Stimulated activated naive CD4-positive, alpha-beta T cell treated with Interleukin-2 at 50 U/mL for 16 hours (primary cell): Measurements from ENCODE around the gene JAKMIP1.
"Not testable (repeated sequence)": the region's sequence is repeated elsewhere in the genome, so short reads cannot be mapped to it uniquely, and the experiment has no call there.

Experiments
- DNase-seq: peaks from one replicate; lab custom pipeline; 2025; lab: John Stamatoyannopoulos, UW

The JAKMIP1 gene

DNA sequence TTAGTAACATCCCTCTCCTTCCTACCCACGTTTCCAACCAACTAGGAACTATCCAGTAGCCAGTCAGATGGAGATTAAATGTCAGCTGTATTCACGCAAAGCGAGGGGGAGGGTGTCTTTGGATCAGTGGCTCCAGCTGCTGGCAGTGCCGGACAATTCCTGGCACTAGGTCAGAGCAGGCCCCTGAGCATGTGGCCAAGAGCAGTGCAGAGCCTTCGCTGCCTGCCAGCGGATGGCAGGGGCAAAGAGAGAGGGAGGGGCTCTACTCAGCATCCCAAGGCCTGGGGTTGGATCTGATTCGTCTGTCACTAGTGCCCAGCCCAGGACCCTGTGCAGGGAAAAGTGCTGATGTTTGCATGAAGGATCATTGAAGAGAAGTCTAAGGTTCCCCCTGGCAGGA, 28.7 kb upstream of the JAKMIP1 start:
- DNase-seq = no peak

DNA sequence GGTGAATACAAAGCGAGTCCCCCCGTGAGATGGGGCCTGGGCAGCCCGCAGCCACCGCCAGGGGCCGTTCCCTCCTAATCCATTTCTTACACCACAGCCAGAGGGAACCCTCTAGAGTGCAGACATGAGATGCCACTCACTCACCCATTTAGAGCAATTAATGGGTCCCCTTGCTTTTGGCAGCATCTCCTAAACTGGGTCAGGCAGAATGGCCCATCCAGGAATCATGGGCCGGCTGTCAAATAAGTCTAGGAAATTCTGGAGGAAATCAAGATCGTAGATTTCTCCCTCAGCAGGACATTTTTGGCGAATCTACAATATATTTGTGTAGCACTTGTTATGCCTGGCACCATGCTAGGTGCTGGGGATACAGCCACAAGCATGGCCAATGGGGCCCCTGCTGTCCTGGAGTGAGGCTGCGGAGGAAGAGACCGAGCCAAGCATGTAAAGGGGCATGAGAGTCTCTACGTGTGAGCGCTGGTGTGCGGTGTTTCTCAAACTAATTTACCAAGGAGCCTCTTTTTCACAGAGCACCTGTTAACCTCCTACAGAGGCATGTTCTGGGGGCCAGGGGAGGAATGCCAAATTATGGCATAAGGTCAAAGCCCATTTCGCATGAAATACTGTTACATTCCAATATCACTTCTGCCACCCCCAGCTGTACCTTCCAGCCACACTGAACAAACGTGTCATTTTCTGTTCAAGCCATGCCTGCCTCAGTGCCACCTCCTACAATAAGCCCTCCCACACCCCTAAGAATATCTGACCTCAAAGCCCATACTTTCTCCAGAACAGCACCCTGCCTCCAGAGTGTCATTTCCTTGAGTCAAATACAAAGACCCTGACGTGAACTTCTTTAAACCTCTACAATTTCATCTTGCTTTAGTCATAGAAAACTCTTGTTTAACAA, 28.1 kb upstream of the JAKMIP1 start:
- DNase-seq = no peak

DNA sequence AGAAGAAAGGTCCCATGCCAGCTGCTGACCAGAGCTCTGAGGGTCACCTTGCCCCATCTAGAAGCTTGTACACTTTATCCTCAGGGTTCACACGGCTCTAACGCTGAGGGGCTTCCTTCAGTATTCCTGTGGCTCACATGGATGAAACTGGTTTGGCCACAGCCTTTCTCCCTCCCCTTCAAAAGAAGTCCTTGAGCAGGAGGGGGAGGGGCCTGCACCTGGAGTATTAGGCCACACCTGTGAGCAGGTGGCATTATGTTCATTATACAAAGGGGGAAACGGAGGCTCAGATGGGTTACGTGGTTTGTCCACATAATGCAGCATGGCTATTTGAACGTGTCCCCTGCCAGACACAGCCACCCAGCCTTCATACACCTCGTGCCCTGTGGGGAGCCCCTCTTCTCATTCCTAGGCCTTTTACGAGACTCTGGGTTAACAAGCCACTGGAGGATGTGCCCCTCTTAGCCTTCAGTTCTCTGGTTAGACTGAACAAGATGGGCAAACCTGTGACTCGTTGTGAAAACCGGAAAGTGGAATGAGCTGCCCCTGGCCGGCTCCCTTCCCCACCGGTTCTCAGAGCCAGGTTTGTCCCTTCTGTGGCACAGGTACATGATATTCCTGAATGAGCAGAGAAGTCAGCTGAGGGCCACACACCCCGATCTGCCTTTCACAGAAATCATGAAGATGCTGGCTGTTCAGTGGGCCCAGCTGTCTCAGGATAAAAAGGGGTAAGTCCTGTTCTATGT, 27.2 kb upstream of the JAKMIP1 start:
- no peak for DNase-seq

DNA sequence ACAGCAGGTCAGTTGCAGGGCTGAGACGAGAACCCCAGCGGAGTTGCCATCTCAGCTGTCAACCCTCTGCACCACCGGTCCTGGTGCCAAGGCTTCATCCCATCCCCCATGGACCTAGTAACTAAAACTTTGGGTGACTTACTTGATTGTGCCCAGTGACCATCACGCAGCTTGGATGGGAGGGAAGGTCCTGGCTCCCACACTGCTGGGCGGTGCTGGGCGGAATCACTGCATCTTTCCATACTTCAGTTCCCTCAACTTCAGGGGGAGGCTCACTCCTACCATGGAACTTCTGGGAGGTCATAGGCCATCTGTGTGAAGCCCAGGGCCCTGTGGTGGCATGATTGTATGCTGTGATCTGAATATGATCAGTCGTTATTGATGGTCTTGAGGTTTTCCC, 26.2 kb upstream of the JAKMIP1 start:
- no peak for DNase-seq

DNA sequence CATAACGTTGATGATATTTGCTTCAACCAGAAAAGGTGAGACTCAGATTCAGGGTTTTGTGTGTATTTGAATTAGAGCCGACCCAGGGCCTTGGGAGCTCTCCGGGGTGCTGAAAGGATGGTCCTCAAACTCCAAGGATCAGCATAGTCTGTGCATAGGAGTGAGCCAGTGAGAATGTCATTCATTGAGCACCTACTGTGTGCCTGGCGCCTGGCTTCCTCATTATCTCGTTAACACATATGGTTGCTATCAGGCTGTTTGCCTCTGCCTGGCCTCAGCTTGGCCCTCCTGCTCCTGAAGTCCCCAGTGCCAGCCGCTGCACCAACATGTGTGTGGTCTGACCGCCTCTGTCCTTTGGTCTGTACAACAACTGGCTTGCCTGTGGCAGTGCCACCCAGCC, 25.1 kb upstream of the JAKMIP1 start:
- no peak for DNase-seq

DNA sequence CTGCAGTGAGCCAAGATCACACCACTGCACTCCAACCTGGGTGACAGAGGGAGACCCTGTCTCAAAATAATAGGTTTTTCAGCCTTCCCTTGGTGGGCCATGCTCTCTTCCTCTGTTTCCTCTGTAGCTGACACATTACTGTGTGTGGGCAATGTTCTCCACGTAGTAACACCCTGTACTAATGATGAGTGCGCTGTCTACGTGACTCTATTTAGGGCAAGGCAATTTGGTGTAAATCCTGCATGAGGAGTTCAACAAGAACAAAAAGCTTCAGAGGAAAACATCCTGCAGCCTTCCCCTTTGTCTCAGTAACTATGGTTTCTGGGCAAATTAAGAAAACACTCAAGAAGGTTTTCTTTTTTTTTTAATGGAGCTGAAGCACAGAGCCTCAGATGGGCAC, 24.4 kb upstream of the JAKMIP1 start:
- DNase-seq = no peak

DNA sequence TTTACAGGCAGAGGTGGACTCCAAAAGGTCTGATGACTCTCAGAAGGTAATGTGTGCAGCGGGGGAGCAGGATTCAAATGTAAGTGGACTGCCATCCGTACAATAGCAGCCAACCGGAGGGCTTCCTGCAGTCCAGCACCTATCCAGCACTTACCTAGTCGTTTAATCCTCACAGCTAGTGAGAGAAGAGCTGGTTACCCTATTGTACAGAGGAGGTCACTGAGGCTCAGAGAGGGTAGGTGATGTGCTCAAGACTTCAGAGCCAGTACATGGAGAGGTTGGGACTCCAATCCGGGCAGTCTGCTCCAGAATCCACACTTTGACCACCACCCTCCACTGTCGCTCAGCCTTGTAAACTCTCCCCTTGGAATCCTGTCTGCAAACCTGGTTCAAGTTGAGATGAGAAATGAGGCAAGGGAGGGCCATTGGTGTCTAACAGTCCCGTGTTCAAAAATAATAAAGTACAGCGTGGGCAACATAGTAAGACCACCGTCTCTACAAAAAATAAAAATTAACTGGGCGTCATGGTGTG, 22.5 kb upstream of the JAKMIP1 start:
- no peak for DNase-seq

DNA sequence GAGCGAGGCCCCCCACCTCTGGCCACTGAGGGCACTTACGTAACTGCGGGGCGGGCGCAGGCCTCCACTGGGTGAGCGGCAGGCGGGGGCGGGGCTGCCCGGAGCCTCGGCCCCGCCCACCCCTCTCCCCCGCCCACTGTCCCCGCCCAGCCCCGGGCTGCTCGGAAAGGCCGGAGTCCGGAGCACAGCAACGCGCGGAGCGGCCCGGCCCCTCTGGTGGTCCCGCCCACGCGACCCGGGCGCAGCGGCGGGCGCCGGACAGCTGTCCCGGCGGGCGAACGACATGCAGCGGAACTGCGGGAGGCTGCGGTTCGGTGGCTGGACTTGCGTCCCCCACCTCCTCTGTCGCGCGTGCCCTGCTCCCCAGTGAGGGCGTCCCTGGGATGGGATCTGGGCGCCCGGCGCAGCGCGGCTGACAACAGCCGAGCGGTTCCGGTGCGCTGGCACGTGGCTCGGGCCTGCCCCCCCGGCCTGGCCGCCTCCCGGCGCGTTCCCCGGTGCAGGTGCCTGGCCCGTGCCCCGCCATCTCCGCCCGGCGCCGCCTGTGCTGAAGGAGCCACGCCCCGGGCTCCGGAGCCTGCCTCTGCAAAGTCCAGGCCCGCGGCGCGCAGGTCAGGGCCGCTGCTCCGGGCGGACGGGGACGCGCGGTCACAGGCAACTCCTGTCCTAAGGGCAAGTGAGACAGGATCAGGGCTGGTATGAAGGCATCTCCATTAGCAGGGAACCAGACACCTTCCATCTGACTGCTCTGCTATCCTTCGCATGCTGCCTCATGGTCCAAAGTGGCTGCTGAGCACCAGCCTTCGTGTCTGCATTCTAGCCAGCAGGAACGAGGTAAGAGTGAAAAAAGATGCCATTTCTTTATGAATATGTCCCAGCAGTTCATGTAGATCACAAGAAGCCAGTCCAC, 21.8 kb upstream of the JAKMIP1 start:
- DNase-seq = peak; percentile 30

DNA sequence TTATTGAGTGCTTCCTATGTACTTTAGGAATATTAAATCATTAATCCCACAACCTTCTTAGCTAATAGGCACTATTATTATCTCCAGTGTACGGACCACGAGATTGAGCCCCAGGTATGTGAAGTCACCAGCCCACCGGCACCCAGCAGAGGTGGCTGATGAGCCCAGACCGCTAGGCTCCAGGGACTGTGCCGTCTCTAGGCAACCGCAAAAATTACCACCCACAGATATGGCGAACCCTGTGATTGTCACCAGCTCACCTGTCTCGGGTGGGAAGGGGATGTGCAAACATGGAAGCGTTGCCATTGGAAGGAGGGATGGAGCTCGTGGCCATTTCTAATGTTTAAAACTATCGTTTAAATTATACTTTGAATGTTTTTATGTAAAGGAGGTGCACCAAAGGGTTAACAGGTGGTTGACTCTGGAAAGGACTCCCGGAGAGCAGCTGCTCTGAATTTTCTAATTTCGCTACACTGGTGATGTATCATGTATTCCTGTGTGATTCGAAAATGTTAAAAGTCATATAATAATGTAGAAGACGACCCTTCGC, 21.0 kb upstream of the JAKMIP1 start:
- no peak for DNase-seq

DNA sequence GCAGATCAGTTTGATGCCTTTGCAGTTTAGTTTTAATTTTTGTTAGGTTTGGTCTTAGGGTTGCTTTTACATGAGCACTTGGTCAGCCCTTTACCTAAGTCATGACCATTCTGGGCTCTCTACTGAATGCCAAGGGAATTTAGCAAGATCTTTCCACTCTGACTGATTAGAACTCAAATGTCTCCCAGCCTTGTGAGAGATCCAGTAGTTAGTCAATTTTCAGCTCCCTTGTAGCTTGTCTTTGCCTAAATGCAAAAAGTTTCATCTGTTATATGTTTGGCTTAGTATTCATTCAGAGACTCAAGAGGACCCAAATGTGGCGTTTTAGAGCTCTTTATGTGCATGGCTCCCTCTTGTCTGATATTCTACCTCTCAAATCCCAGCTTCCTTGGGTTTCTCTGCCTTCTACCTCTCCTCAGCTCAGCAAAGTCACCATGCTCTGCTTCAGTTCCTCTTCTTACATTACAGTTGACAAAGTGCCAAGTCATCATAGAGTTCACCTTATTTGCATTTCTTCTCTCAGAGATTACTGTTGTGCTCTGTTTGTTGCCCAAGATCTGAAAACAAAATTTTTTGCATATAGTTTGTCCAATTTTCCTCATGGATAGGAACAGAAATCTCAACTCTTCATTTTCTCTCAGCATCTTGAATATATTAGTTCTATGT, 17.5 kb upstream of the JAKMIP1 start:
- DNase-seq = no peak

DNA sequence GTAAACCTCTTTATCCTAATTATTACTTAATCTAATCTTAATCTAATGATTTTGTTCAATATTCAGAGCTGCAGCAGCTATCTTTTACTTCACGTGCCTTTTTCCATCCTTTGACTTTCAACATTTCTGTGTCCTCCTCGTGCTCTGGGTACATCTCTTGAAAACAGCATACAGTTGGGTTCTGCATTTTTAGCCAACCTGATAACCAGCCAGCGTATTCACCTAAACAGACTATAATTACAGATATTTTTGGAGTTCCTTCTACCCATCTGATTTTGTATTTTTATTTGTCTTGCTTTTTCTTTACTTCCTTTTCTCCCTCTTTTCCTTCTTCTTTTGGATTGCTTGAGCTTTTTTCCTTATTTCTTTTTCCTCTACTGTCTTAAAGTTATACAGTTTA, 16.2 kb upstream of the JAKMIP1 start:
- DNase-seq = no peak

DNA sequence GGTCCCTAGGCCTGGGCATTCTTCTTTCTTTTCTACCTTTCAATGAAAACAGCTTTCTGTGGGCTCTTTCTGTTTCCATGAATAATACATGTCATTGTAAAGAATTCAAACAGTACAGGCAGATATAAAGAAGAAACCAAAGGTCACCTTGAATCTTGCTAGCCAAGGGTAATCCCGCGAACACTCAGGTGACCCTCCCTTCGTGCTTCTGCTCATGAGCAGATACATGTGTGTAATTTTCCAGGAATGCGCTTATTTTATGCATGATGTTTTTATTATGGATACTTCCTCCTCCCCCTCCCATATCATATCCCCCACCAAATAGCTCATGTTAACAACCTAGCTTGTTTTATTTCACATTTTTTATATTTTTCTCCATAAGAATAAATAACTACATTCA, 9.6 kb upstream of the JAKMIP1 start:
- no peak for DNase-seq

DNA sequence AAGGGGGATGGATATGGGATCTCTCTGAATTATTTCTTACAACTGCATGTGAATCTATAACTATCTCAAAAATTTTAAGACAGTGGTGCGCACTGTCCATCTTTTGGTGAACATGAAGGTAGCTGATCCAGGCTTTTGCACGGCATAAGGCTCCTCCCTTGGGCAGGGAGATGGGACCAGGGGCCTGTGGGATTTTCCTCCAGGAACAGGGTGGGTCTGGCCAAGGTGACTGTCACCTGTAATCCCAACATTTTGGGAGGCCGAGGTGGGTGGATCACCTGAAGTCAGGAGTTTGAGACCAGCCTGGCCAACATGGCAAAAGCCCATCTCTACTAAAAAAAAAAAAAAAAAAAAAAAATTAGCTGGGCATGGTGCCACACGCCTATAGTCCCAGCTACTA, 8.9 kb upstream of the JAKMIP1 start:
- not testable (repeated sequence) for DNase-seq

DNA sequence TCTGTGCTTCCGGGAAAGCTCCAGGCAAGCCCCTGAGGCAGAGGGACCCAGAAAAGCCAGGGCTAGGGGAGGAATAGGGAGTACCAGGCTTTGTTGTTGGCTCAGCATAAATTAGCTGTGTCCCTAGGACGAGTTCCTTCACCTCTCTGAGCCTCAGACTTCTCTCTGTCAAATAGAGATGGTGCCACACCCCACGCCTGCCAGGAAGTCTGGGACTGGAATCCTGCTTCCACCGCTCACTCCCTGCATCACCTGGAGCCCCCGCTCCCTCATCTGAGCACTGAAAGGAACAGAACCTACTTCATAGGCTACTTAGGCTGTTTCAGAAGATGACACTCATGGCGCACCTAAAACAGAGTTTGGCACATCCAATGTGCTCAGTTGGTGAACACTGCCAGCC, 8.1 kb upstream of the JAKMIP1 start:
- no peak for DNase-seq

DNA sequence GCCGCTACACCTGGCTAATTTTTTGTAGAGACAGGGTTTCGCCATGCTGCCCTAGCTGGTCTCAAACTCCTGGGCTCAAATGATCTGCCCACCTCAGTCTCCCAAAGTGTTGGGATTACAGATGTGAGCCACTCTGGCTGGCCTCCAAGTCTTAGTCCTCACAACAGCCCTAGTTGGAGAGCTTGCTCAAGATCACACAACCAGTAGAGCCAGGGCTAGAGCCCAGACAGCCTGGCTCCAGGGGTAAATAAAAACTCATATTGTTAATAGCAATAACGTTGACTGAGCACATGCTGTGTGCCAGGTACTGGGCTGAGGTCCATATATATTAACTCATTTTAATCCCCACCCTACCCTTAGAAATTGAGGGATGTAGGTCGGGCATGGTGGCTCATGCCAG, 7.3 kb upstream of the JAKMIP1 start:
- no peak for DNase-seq

DNA sequence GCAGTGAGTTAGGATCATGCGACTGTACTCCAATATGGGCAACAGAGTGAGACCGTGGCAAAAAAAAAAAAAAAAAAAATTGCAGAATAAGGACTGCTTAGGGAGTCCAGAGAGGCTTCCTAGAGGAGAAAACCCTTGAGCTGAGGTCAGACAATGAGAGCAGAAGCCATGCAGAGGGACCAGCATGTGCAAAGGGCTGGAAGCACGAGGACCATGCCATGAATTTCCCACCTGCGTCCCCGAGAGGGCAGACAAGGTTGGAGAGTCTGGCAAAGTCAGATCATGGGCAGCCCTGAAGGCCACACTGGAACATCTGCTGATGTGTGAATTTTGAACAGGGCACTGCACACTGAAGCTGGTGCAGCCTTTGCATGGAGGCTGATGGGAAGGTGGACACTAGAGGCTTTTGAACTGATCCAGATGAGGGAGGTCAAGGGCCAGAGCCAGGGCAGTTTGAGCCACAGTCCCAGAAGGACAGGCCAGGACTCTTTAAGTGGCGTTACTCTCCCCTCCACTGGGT, 6.5 kb upstream of the JAKMIP1 start:
- no peak for DNase-seq

DNA sequence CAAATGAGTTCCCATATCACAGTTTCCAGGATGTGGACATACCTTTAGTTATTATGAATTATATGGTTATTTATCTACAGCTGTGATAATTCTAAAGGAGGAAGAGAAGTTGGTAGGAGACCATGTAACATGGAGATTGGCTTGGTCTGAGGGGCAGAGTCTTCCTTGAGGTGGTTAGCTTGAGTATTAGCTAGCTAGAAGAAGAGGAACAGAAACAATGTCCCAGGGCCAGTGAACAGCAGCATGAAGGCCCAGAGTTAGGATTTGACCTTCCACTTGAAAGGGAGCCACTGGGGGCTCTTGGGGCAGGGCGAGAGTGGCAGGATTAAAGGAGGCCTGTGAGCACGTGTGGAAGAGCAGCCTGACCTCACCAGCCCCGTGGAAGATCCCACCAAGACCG, 5.6 kb upstream of the JAKMIP1 start:
- no peak for DNase-seq

DNA sequence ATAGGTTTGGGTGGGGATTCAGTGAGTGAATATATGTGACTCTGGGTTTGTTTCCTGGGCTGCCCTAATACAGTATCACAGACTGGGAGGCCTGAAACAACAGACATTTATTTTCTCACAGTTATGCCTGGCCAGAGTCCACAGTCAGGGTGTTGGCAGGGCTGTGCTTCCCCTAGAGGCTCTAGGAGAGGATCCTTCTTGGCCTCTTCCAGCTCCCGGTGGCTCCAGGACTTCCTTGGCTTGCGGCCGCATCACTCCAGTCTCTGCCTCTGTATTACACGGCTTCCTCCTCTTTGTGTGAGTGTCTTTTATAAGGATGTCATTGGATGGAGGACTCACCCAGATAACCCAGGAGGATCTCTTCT, 5.2 kb upstream of the JAKMIP1 start:
- DNase-seq = no peak

DNA sequence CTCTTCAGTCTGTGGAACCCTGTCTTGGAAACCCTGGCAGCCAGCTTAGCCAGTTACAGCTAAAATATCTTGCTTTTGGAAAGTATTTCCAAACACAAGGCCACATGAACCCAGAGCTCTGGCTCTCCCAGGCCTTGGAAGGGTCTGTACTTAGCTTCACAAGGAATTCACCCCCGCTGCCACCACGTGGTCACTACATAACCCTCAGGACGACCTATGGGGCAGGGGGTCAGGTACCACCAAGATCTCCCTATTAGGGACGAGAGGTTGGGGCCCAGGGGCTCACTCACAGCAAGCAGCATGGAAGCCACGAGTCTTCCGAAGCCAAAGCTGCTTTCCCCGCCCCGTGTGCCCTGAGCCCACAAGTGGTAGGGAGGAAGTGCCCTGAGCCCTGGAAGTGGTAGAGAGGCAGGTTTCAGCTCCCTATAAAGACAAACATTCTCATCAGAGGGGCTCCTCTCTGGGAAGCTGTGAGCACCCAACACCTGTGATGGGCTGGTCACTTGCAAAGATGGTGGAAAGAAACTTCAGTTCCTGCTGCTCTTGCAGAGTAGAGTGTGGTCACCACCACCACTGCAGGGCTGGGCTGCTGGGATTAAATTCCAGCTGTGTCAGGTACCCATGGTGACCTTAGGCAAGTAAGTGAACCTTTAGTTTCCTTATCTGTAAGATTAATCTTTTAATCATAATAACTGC, 4.7 kb upstream of the JAKMIP1 start:
- DNase-seq = no peak

DNA sequence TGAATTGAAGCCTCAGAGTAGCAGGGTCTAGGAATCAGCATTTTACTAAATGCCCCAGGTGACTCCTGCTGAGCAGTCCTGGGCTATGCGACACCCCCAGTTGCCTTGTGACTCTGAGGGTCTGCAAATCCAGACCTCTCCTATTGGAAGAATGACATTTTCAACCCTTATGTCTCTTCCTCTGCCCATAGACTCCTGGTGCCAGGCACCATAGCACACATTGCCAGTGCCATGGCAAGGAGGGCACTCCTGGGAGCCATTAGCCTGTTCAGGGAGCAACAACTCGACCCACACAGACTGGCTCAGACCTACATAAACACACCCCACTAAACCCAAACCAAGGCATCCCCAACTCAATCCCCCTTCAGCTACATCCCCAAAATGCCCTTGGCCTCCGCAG, 3.7 kb upstream of the JAKMIP1 start:
- DNase-seq = no peak
